Brain microvascular endothelial cell (primary cell): ENCODE data around the gene DHRS7B.

ENCODE experiments used
- DNase-seq: peaks from one replicate; pipeline ENCODE4 v3.0.0-alpha.2; 2020
- H3K27ac ChIP-seq: fragments of 250-450 bp; sonication (Bioruptor Pico); 2 replicates; pipeline ENCODE4 v1.5.1; 2020; ENCODE audit warnings: mild to moderate bottlenecking, moderate library complexity
- H3K27me3 ChIP-seq: fragments of 250-450 bp; sonication (Bioruptor Pico); replicated peaks from 2 replicates; pipeline ENCODE4 v1.5.1; 2020; ENCODE audit warnings: mild to moderate bottlenecking
- H3K36me3 ChIP-seq: fragments of 250-450 bp; sonication (Bioruptor Pico); replicated peaks from 2 replicates; pipeline ENCODE4 v1.5.1; 2020; ENCODE audit warnings: mild to moderate bottlenecking
- H3K4me3 ChIP-seq: 2 replicates; pipeline ENCODE4 v1.5.1; 2011; ENCODE audit warnings: low read depth, mild to moderate bottlenecking, control low read depth, low read length, moderate library complexity
- in situ Hi-C: cut with HindIII; loops from 2 replicates; pipeline ENCODE4 v1.10.0; 2017; ENCODE audit warnings: low sequenced_read_pairs, low pct_ligation_motif_present
- TF ChIP-seq, protein P1 (sequence below): IDR thresholded peaks from 2 replicates; pipeline ENCODE4 v1.5.1; 2011; ENCODE audit warnings: low read depth, mild to moderate bottlenecking, moderate library complexity, low read length, control low read depth, inconsistent platforms; ENCODE audit errors: missing control alignments

Gene DHRS7B

DNA sequence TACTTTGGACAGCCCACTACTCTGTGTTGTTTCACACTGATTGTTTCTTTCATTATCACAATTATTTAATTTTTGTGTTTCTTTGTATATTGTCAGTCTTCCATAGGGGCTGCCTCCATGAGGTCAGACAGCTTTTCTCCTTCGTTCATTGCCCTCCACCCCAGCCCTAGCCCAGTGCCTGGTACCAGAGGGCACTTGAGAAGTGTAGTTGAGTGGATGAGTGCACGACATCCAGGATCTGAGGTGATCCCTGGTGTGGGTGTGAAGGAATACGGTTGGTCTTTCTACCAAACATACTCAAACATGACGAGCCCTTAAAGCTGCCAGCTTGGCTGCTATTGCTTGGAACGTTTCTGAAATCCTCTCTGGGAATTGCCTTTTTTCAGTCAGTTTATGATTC, 37.9 kb downstream of the DHRS7B start:
- in situ Hi-C loops: no loop called here
- H3K27me3 ChIP-seq: no peaks in the 10 kb centered on the region
- no peak overlapping the region for H3K27ac ChIP-seq
- no peak overlapping the region for H3K4me3 ChIP-seq
- no peak for DNase-seq
- H3K36me3 ChIP-seq: no peaks in the 10 kb centered on the region
- TF ChIP-seq, protein P1, sequence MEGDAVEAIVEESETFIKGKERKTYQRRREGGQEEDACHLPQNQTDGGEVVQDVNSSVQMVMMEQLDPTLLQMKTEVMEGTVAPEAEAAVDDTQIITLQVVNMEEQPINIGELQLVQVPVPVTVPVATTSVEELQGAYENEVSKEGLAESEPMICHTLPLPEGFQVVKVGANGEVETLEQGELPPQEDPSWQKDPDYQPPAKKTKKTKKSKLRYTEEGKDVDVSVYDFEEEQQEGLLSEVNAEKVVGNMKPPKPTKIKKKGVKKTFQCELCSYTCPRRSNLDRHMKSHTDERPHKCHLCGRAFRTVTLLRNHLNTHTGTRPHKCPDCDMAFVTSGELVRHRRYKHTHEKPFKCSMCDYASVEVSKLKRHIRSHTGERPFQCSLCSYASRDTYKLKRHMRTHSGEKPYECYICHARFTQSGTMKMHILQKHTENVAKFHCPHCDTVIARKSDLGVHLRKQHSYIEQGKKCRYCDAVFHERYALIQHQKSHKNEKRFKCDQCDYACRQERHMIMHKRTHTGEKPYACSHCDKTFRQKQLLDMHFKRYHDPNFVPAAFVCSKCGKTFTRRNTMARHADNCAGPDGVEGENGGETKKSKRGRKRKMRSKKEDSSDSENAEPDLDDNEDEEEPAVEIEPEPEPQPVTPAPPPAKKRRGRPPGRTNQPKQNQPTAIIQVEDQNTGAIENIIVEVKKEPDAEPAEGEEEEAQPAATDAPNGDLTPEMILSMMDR: no peak

DNA sequence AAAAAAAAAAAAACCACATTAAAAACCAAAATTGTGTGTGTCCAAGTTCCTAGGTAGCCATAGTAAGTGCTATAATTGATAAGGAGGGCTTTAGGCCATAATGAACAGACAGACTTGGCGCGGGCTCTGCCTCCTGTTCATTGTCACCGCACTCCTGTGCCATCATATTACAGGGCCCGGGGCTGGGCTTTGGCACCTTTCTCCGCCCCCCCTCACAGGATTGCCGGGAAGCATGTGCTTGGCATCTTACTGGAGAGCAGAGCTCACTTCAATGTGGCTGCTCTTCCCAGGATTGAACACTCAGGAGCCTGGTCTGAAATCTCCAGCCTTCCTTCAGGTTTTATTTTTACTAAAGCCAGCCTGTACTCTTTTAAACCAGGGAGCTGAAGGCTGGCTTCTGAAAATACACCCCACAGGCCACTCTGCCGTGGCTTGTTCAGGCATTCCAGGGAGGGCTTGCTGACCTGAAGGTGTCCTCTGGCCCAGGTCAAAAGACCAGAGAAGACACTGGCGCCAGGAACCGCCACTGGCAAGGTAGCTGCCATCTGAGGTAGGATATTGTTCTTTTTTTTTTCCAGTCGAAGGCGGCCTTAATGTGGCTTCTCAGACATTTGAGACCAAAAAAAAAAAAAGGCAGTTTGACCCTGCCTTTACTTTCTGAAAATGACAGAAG, 39.3 kb downstream of the DHRS7B start:
- Histone ChIP-seq H3K27me3 (no peaks in the 10 kb centered on the region), H3K4me3 (no peak overlapping the region)

DNA sequence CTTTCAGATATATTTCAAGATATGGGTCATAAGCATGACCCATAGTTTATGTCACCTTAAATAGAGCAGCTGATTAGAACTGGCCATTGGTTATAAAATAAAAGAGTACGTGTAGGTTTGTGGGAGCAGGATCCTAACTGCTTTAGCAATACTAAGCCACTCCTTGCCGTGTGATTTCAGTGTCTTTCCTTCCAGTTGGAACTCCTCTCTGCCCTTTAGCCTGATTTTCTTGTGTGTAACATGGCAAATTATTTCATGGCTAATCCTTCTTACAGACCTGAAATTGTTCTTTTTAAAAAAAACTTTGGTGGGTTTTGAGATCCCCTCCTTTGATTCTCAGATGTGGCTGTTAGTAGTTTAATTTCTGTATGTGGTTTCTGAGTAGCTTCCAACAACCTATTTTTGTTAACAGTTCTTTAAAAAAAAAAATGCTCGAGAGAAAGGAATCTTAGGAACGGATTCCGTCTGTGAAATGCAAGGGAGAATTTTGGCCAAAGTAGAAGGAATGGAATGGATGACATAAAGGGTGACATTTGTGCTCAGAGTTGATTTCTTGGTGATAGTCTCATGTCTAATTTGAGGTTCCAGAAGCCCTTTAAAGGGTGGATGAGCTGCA, 39.9 kb downstream of the DHRS7B start:
- in situ Hi-C loops: no loop called here
- no peak for DNase-seq
- Histone ChIP-seq H3K27me3 (no peaks in the 10 kb centered on the region), H3K4me3 (no peak overlapping the region), H3K36me3 (no peaks in the 10 kb centered on the region), H3K27ac (no peak overlapping the region)
- TF ChIP-seq, protein P1: no peak

More for the DNA sequence above, 39.3 kb downstream of the DHRS7B start:
- in situ Hi-C loops: no loop called here
- TF ChIP-seq, protein P1: no peak
- no peak overlapping the region for H3K27ac ChIP-seq
- no peak for DNase-seq
- H3K36me3 ChIP-seq: no peaks in the 10 kb centered on the region

DNA sequence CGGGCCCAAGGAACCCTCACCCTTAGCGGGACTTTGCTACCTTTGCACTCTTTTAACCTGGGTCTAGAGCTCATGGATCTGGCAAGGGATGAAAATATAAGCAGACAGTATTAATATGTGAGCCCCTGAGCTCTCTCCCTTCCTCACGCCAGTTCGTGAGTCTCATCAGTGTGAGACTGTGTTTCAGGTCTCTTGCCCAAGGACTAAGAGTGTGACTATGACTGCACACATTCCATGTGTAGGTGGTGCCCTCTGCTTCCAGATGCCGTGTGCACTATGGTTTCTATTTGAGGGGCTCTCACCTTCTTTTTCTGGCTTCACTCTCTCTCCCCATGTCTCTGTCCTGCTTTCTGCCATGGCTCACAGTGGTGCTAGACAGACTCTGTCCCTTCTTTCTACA, 40.5 kb downstream of the DHRS7B start:
- DNase-seq: no peak
- in situ Hi-C loops: no loop called here

DNA sequence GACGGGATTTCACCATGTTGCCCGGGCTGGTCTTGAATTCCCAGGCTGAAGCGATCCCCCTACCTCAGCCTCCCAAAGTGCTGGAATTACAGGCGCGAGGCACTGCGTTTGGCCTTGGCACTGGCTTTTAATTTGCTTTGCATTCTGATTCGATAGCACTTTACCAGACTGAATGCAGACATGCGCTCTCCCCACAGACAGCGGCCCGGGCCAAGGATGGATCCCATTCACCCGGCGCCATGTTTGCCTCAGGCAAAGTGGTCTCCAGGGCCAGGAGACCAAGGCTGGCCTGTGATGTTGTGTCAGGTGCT, 41.7 kb downstream of the DHRS7B start:
- H3K4me3 ChIP-seq: no peak overlapping the region
- DNase-seq: no peak
- no peak overlapping the region for H3K27ac ChIP-seq
- in situ Hi-C loops: no loop called here
- TF ChIP-seq, protein P1: no peak
- H3K27me3 ChIP-seq: no peaks in the 10 kb centered on the region
- peaks cover 3% of the 10 kb centered on the region for H3K36me3 ChIP-seq

More for the DNA sequence above, 40.5 kb downstream of the DHRS7B start:
- Histone ChIP-seq H3K4me3 (no peak overlapping the region), H3K27ac (no peak overlapping the region), H3K36me3 (no peaks in the 10 kb centered on the region), H3K27me3 (no peaks in the 10 kb centered on the region)
- TF ChIP-seq, protein P1: no peak

DNA sequence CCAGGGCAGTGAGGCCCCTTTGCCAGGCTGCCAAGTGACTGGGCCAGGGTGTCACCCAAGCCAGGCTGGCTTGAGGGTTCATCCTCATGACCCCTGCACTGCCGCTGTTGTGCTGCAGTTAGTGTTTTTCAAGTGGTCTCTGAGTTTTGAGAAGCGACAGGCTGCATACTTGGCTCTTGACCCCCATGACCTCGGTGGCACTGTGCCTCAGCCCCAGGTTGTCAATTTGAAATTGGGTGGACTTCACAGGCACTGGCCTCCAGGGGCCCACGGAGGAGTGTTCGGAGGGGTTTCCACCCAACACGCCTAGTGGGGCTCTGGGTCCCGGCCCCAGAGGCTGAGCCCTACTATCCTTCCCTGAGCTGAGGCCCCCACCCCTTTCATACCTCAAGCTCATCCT, 42.7 kb downstream of the DHRS7B start:
- in situ Hi-C loops: no loop called here
- H3K36me3 ChIP-seq: peaks cover 3% of the 10 kb centered on the region
- TF ChIP-seq, protein P1: no peak
- no peak for DNase-seq
- H3K27ac ChIP-seq: no peak overlapping the region
- no peak overlapping the region for H3K4me3 ChIP-seq
- H3K27me3 ChIP-seq: no peaks in the 10 kb centered on the region
